GM21528 (cell line): ENCODE data around the gene SERAC1.

ENCODE experiments used
- ATAC-seq: cut with Tn5 transposase; IDR thresholded peaks from one replicate; pipeline ENCODE4 v1.9.1; 2021; ENCODE audit warnings: mild to moderate bottlenecking, moderate library complexity; ENCODE audit not compliant: unreplicated experiment, low FRiP score

Gene SERAC1

DNA sequence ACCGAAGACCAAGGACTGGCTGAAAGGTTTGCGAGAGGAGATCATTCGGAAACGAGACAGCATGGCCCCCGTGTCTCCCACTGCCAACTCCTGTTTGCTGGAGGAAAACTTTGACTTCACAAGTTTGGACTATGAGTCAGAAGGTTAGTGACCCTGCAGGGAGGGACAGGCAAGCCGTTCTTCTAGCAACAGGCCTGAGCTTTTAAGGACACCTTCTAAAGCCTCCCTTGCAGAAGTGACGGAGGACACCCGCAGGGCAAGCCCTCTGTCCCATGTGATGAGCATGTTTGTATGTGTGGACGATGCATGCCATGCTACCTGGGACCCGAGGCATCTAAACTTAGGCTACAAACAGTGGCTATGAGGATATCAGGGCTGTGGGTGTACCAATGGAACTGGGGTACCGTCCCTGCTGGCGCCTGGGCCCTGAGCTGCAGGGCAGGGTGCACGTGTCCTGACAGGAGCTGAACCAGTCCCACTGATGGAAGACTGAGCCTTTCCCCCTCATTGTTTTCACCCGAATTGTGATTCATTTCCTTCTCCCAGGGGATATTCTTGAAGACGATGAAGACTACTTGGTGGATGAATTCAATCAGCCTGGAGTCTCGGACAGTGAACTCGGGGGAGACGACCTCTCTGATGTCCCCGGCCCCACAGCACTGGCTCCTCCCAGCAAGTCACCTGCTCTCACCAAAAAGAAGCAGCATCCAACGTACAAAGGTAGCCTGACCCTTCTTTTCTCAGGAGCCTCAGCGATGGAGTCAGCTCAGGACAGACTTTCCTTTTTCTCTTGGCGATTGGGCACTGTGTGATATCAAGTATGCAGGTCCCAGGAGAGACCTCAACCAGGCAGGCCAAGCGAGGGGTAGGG lies 84.4 kb downstream of the SERAC1 start:
- ATAC-seq: no peak

DNA sequence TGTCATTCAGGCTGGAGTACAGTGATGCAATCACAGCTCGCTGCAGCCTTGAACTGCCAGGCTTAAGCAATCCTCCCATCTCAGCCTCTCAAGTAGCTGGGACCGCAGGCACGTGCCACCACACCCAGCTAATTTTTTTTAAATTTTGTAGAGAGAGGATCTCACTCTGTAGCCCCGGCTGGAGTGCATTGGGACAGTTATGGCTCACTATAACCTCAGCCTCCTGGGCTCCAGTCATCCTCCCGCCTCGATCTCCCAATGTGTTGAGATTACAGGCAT lies 86.5 kb downstream of the SERAC1 start:
- no peak for ATAC-seq

DNA sequence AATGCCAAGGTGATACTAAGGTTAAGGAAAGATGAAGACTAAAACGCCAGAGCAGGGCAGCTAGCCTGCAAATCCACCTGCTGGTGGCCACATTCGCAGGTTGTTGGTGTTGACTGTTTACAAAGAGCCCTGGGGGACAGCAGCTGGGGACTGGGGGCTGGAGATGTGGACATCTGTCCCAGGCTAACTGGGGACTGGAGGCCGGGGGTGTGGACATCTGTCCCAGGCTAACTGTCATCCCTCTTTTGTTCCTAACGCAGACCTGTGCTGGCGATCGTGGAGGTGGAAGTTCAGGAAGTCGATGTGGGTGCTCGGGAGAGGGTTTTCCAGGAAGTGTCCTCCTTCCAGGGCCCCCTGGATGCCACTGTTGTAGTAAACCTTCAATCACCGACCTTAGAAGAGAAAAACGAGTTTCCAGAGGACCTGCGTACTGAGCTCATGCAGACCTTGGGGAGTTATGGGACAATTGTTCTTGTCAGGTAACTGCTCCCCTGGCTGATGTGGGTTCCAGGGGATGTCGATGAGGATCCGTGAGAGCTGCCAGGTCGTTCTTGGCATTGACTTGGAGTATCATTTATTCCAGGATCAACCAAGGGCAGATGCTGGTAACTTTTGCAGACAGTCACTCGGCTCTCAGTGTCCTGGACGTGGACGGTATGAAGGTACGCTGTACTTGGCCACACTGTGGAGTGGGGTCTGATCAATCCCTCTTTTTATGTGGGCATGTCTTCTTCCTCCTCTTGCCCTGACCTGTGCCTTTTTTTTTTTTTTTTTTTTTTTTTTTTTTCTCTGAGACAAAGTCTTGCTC lies 87.0 kb downstream of the SERAC1 start:
- ATAC-seq: no peak

DNA sequence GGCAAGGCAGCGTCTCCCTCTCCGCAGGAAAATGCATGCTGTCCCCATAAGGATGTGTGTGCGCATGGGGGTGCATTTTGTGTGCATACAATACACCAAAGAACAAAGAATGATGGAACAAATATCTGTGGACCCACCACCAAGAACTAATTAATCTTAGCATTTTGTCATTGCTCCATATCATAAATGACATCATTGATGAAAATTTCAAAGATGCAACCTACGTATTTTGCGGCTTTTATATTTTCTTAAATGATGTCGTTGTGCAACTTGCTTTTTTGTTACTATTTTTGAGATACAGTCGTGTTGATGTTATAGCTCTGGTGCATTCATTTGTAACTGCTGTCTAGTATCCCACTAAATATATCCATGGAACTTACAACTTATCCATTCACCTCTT lies 89.7 kb downstream of the SERAC1 start:
- no peak for ATAC-seq

DNA sequence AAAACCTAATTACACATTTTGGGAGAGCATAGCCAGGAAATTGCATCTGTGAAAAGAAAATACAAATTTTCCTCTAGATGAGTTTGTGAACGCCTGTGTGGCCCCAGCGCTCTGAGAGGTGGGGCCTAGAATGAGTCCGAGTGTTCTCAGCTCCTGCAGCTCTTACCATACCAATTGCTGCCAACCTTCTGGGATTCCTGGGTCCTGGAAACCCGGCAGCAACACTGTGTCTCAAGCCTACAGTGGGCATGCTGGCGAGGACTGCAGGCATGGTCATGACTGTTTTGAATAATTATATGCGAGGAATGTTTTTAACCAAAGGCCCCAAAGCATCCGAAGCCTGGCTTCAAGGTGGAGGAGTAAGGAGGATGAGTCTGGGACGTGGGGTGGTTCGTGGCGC lies 90.4 kb downstream of the SERAC1 start:
- ATAC-seq: no peak

DNA sequence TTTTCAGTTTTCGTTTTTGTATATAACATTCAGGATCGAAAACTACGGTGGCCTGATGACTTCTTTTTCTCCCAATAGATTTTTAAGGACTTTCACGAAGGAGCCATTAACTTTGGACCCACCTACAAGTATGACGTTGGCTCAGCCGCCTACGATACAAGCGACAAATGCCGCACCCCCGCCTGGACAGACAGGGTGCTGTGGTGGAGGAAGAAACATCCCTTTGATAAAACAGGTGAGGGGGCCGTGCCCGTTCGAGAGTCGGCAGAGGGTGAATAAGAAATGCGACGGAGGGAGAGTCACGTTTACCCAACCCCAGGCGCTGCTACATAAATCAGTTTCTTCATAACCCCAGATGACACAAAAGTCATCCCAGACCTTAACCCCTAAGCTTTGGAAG lies 91.5 kb downstream of the SERAC1 start:
- no peak for ATAC-seq

DNA sequence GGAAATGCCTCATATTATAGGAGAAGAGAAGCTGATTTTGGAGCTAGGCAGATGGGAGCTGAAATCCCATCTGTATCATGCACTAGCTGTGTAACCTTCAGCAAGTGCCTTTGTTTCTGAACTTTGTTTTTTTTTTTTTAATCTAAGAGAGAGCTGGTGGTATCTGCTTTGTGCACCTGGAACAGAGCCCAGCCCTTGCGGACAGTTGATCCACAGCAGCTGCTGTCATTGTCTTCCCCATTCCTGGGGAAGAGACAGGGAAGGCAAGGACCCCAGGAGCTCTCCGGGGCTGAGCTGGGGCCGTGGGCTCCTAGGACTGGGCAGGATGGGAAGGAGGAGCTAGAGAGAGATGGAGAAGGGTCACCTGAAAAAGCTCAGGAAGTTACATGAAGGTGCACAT lies 94.3 kb downstream of the SERAC1 start:
- no peak for ATAC-seq

DNA sequence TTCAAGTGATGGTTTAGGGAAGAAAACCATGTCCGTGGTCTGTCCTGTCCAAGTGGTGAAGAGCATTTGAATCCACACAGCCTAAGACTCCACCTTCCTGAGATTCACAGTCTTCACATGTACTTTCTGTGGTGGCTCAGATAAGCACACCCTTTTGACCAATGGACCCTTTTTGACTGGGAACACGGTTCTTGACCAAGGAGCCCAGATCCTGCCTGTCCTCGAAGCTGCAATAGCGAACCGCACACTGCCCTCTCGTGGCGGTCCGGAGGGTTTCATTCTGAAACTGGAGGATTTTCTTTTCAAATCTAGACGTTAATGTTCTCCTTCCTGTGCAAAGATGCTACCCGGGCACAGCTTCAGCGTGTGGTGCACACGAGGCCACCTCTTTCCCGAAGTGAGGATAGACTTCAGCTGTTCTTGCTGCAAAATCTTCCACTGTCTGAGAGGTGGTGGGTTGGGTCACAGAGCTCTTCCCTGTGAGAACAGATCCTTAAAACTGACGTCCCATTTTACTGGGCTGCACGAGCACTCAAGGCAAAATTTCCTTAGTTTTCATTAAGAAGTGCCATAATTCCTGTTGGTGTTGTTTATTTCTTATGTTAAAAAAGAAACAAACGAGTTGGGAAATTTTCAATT lies 95.9 kb downstream of the SERAC1 start:
- ATAC-seq: peak; percentile 54

DNA sequence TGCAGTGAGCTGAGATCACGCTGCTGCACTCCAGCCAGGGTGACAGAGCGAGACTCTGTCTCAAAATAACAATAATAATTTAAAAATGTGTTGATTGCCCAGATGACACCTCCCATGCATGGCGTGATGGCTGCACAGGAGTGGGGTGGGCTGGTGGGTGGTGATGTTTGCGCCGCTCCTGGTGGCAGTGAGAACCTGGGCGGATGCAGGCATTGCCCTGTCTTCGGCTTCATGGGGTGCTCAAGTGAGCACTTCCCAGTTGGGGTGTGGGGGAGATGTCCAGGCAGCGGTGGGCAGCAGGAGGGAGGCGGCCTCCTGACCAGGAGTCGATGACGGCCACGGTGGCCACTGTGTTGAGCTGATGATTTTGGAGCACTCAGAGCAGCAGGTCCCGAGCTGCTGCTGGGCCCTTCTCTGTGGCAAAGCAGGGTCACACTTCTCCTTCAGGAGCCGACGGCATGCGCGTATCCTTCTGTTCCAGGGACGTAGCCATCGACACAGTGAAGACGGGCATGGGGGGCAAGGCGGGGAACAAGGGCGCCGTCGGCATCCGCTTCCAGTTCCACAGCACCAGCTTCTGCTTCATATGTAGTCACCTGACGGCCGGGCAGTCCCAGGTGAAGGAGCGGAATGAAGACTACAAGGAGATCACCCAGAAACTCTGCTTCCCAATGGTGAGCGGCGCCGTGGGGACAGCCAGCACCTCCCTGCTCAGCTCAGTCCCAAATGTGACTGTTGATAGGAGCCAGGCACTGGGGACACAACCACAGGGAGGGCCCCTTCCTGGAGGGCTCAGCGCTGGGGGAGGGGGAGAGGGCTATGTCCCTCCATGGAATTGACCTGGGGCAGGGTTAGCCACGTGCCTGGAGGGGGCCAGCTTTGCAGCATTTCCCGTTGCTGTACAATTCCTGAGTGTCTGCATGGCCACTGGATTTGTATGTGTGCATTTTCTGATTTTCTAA lies 96.7 kb downstream of the SERAC1 start:
- no peak for ATAC-seq

DNA sequence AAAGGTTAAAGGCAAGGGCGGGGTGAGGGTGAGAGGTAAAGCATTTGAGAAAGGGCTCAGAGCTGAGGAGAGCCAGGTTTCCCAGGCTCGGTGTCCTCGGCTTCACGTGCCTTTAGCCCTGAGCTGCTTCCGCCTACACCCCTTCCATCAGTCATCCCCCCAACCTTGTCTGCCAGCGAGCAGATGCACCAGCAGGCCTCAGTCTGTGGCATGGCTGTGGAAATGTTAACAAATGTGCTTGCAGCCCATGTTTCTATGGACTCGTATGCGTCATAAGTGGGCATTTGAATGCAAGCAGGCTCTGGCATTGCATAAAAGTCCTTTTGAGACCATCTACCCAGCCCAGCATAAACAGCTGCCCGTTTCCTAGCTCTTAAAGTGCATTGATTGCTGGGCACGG lies 97.5 kb downstream of the SERAC1 start:
- no peak for ATAC-seq

DNA sequence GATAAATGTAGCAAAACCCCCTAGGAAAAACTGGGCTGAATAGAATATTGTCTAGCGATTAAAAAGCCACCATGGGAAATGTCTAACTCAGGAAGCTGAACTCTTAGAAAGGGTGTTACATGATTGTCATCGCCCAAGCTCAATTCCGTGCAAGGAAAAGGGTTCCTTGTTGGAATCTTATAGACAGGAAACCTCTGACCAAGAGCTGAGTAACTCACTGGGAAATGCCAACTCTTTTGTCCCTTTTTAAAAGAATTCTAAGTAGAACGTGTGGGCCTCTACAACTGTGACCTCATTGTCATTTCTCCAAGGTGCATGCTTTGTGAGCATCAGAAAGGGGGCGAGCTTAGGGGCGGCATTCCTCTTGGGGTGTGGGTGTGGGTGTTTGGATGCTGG lies 98.3 kb downstream of the SERAC1 start:
- no peak for ATAC-seq

DNA sequence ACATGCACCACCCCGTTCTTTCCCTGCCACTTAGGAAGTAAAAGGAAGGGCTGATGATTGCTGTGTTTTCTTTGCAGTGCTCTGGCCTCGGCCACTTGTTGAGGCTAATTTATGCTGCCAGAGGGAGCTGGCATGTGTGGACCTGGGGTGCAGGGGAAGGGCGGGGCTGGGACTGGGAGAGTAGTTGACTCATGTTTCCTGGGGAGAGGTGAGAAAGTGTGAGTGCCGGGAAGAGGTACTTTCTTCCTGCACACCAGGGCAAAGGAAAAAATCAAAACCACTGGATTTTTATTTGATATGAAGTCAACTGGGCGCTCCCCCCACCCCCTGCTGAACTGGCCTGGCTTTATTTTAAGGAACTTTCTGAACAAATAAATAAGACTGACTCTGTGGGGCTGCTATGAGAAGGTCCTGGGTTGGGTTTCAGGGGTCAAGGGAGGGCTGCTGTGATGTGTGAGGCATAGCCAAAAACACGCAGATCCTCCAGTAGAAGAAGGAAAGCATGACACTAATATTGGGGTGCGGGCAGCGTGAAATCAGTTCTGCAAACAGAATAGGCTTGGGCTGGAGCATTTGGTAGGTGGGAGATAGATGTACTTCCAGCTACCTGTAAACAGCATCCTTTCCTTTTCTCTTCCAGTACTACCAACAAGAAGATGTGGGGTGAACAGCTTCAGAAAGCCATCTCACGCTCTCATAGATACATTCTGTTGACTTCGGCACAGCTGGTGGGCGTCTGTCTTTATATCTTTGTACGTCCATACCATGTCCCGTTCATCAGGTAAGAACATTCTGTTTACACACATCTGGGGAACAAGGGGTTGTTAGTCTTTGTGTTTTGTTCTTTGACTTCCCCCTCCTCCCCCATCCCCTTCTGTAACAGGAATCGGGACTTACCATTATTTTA lies 98.9 kb downstream of the SERAC1 start:
- no peak for ATAC-seq

DNA sequence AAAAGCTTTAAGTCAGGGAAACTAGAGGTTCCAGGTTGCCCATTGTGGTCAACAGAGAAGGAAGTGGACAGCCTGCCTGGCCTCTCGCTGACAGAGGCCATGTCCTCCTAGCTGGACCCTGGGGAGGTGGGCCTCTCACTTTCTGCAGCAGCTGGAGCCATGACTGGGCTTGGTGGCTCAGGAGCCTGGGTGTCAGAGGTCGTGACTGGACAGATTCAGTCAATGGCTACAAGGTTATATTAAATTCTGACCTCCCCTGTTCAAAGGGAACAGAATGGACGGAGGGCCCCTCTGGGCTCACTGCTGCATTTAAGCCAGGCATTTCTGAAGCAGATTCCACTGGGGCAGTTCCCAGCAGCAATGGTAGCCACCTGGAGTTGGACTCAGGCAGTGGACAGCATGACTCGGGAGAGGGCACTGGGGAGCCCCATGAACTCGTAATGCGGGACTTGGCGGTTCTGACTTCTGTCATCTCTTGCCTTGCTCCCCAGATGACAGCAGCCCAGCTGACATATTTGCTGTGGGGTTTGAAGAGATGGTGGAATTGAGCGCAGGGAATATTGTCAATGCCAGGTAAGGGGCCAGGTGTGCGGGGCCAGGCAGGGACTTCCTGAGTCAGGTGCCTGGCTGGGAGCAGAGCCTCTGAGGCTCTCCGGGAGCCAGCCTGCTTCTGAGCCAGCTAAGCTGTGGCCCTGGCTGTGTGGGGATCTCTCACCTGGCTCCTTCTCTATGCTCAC lies 99.7 kb downstream of the SERAC1 start:
- ATAC-seq: no peak

DNA sequence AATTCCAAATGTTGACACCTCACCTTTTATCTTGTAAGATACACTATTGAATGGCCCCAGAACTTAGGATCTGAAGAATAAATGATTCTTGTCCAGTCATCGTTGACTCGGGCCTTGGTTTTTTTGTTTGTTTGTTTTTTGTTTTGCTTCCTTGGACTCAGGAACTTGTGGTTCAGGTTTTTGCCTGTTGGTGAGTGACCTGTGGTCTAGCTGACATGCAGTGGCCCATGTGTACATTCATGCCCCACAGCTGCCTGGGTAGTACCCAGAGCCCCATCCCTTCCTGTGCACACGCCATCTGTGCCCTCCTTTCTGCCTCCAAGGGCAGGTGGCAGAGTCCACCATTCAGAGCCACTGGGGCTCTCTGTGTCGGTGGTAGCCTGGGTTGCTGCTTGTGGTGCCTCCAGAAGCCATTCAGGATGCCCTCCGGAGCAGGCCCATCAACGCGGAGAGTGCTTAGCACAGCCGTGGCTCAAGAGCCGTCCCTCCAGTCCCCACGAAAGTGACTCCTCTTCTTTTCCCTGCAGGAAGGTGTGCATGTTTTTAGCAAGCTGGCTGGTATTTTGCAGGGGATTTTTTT lies 100.5 kb downstream of the SERAC1 start:
- no peak for ATAC-seq

DNA sequence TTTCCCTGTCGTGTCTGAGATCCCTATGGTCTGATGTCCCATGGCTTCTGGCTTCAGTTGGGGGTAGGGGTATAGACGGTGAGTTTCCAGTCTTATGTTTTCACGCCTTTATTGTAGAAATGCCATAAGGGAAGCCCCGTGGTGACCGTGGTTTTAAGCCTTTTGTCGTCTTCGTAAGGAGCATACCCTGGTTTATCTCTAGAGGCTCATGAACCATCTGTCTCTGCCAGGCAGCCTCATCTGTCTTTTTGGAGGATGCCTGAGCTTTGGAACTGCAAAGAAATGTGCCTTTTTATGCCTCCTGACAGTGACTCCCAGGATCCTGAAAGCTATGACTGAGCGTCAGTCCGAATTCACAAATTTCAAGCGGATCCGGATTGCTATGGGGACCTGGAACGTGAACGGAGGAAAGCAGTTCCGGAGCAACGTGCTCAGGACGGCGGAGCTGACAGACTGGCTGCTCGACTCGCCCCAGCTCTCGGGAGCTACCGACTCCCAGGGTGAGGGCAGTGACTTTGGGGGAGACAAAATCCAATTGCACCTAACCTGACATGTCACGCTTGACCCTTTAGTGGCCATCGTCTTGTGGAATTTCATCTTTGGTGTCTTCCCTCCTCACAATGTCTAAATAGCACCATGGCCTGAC lies 101.8 kb downstream of the SERAC1 start:
- ATAC-seq: no peak

DNA sequence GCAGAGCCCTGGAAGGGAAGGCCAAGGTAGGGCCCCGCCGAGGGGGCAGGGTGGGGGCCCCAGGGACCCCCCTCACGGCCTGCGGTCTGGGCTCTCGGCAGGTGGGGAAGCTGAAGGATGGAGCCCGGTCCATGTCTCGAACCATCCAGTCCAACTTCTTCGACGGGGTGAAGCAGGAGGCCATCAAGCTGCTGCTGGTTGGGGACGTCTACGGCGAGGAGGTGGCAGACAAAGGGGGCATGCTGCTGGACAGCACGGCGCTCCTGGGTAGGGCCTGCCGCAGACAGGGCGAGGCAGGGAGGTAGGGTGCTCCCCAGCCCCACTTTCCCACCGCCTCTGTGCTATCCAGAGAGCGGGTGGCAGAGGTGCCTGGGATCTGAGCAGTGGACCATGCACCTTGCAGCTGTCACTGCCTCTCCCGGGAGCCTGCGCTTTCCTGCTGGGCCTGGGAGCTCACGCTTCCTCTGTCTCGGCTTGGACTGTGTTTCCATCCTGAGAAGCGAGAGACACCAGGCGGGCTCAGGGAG lies 103.3 kb downstream of the SERAC1 start:
- no peak for ATAC-seq

DNA sequence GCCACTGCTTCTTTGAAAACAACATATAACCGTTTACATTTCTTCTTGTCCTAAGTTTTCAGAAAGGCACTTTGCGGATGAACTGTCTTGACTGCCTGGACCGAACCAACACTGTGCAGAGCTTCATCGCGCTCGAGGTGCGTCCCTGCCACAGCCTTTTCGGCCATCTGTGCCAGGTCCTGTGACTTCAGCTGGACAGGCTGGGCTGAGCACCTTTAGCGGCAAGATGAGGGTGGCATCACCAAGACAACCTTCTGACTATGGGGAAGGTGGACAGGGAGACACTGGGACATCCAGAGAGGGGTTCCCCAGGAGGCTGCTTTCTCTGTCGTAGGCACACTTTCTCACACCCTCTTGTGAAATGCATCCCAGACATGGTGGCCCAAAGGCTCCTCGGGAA lies 104.3 kb downstream of the SERAC1 start:
- no peak for ATAC-seq
